Transverse colon (tissue), 3 donors: Measurements from ENCODE around the gene LRRC75B.

Source experiments
- POLR2A ChIP-seq: fragments of 450-650 bp; IDR thresholded peaks from one replicate; pipeline ENCODE4 v1.6.1; 2016; ENCODE audit warnings: antibody characterized with exemption, mild to moderate bottlenecking, moderate library complexity
- TF ChIP-seq, protein P1 (sequence below), 5 experiments: fragments of 200-600 bp in 3 of 5; fragments of 450-650 bp in 2 of 5; sonication (generic) in 3 of 5; IDR thresholded peaks; 1 replicate in 2 of 5; 2 replicates in 3 of 5; pipeline ENCODE4 v1.5.1; 2016 to 2017; ENCODE audit warnings: antibody characterized with exemption in 5 of 5, inconsistent platforms in 3 of 5, mild to moderate bottlenecking in 2 of 5, moderate library complexity in 1 of 5

DNA sequence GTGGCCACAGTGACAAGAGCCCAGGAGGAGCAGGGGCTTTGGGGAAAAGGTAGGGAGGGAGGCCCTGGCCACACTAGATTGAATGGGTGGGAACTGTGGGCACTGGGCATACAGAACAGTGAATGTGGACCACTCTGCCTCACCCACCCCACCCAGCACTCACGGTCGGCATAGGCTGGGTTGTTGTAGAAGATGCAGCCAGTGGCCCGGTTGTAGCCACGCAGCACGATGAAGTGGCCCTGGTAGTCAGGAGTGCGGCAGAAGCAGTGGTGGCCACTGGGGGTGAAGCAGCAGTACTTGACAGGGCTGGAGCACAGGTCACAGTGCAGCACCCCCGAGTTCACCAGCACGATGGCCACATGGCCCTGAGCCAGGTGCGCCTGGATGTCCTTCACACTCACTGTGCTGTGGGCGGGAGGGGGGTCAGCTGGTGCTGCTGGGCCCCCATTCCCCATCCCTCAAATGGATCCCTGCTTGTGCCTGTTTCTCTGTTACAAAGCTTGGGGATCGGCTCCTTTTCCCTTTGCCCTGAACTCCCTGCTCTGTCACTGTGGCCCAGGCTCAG, 49.1 kb downstream of the LRRC75B start:
- TF ChIP-seq, protein P1, sequence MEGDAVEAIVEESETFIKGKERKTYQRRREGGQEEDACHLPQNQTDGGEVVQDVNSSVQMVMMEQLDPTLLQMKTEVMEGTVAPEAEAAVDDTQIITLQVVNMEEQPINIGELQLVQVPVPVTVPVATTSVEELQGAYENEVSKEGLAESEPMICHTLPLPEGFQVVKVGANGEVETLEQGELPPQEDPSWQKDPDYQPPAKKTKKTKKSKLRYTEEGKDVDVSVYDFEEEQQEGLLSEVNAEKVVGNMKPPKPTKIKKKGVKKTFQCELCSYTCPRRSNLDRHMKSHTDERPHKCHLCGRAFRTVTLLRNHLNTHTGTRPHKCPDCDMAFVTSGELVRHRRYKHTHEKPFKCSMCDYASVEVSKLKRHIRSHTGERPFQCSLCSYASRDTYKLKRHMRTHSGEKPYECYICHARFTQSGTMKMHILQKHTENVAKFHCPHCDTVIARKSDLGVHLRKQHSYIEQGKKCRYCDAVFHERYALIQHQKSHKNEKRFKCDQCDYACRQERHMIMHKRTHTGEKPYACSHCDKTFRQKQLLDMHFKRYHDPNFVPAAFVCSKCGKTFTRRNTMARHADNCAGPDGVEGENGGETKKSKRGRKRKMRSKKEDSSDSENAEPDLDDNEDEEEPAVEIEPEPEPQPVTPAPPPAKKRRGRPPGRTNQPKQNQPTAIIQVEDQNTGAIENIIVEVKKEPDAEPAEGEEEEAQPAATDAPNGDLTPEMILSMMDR (IDR thresholded peaks at IDR 0.05), result no peak
- TF ChIP-seq POLR2A, result no peak
